GM12864 (cell line): Measurements from ENCODE around the gene PMM2.

ENCODE experiments used
- DNase-seq: peaks from one replicate; pipeline ENCODE4 v3.0.0-alpha.2; 2011; ENCODE audit warnings: low read depth
- H3K4me3 ChIP-seq: 2 replicates; pipeline ENCODE4 v1.5.1; 2011; ENCODE audit warnings: mild to moderate bottlenecking, low read depth, low read length, control low read depth
- TF ChIP-seq, protein P1 (sequence below): IDR thresholded peaks from 2 replicates; pipeline ENCODE4 v1.5.1; 2011; ENCODE audit warnings: low read depth, mild to moderate bottlenecking, moderate library complexity, low read length, control low read depth, inconsistent platforms; ENCODE audit errors: missing control alignments

PMM2 gene

GRCh38 chr16:8892101-8892575 lies 94.5 kb downstream of the PMM2 start:
- TF ChIP-seq, protein P1, sequence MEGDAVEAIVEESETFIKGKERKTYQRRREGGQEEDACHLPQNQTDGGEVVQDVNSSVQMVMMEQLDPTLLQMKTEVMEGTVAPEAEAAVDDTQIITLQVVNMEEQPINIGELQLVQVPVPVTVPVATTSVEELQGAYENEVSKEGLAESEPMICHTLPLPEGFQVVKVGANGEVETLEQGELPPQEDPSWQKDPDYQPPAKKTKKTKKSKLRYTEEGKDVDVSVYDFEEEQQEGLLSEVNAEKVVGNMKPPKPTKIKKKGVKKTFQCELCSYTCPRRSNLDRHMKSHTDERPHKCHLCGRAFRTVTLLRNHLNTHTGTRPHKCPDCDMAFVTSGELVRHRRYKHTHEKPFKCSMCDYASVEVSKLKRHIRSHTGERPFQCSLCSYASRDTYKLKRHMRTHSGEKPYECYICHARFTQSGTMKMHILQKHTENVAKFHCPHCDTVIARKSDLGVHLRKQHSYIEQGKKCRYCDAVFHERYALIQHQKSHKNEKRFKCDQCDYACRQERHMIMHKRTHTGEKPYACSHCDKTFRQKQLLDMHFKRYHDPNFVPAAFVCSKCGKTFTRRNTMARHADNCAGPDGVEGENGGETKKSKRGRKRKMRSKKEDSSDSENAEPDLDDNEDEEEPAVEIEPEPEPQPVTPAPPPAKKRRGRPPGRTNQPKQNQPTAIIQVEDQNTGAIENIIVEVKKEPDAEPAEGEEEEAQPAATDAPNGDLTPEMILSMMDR = no peak

GRCh38 chr16:8893426-8893825 lies 95.8 kb downstream of the PMM2 start:
- TF ChIP-seq, protein P1 = no peak
- H3K4me3 ChIP-seq = no peak overlapping the region
- no peak for DNase-seq

More at GRCh38 chr16:8892101-8892575, 94.5 kb downstream of the PMM2 start:
- DNase-seq = no peak
- peak overlapping the region; percentile 6; the same call in 1 of the 2 replicates for H3K4me3 ChIP-seq

DNA sequence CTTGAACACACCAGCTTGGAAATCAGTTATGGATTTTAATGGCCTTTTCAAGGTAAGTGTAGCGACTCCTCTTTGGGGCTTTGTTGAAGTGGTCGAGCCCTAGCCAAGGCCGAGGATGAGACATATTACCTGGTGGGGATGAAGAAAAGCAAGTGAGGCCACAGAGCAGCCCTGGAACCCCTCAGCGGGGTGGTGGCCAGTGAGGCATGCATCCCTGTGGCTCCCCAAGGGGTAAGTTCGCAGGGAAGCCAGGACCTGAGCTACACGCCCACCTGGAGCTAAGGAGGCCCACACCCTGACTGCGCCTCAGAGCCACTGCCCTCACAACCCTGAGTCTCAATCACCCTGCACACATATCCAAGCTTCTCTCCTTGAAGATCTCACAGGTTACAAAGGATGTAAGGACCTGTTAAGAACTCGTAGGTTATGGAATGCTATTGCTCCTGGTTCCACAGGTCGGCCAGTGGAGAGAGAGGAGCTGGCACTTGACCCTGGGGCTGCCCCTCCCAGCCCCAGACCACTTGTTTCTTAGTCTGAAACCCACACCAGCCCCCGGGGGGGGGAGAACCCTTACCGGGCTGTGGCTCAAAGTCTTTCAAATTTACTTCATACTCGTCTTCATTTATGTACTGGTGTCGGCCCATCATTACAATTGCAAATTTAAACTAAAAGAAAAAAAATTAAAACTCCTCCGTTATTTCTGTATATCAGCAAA lies 96.5 kb downstream of the PMM2 start:
- no peak for DNase-seq
- TF ChIP-seq, protein P1 = no peak
- H3K4me3 ChIP-seq = no peak overlapping the region

GRCh38 chr16:8894736-8895334 lies 97.2 kb downstream of the PMM2 start:
- no peak overlapping the region for H3K4me3 ChIP-seq
- no peak for DNase-seq
- TF ChIP-seq, protein P1 = no peak

- TF ChIP-seq, protein P1 = no peak
- no peak for DNase-seq
- no peak overlapping the region for H3K4me3 ChIP-seq
Measured at GRCh38 chr16:8898660-8899318, 101.2 kb downstream of the PMM2 start.
